ENCODE measurements around the gene STIMATE.

The STIMATE gene

GRCh38 chr3:52793702-52794611, 103.4 kb downstream of the STIMATE start:
- no peak overlapping the region for H3K4me2 ChIP-seq (ENCODE audit: low read length)
- H3K4me3 ChIP-seq (ENCODE audit: low read length), result no peak overlapping the region
- H3K9ac ChIP-seq (ENCODE audit: low read depth, low read length), result no peak overlapping the region
- H3K4me1 ChIP-seq (ENCODE audit: control insufficient read depth, insufficient read depth, low read length), result peaks cover 30% of the 10 kb centered on the region
- H3K36me3 ChIP-seq (ENCODE audit: insufficient read depth, low read length), result no peaks in the 10 kb centered on the region
- no peaks in the 10 kb centered on the region for H3K27me3 ChIP-seq (ENCODE audit: control insufficient read depth, insufficient read depth, low read length)
- no peaks in the 10 kb centered on the region for H3K9me3 ChIP-seq (replicated peaks; ENCODE audit: low read length)

GRCh38 chr3:52792961-52793695, 104.2 kb downstream of the STIMATE start:
- Histone ChIP-seq H3K4me1 (ENCODE audit: control insufficient read depth, insufficient read depth, low read length) (peaks cover 23% of the 10 kb centered on the region), H3K36me3 (ENCODE audit: insufficient read depth, low read length) (no peaks in the 10 kb centered on the region), H3K9ac (ENCODE audit: low read depth, low read length) (no peak overlapping the region), H3K4me3 (ENCODE audit: low read length) (no peak overlapping the region), H3K27me3 (ENCODE audit: control insufficient read depth, insufficient read depth, low read length) (peaks cover 1% of the 10 kb centered on the region), H3K9me3 (replicated peaks; ENCODE audit: low read length) (no peaks in the 10 kb centered on the region), H3K4me2 (ENCODE audit: low read length) (no peak overlapping the region)

- Histone ChIP-seq H3K4me3 (ENCODE audit: low read length) (no peak overlapping the region), H3K9ac (ENCODE audit: low read depth, low read length) (no peak overlapping the region), H3K4me1 (ENCODE audit: control insufficient read depth, insufficient read depth, low read length) (peaks cover 20% of the 10 kb centered on the region), H3K36me3 (ENCODE audit: insufficient read depth, low read length) (no peaks in the 10 kb centered on the region), H3K27me3 (ENCODE audit: control insufficient read depth, insufficient read depth, low read length) (peaks cover 9% of the 10 kb centered on the region), H3K4me2 (ENCODE audit: low read length) (no peak overlapping the region), H3K9me3 (replicated peaks; ENCODE audit: low read length) (no peaks in the 10 kb centered on the region)
Measured at GRCh38 chr3:52792413-52792812, 104.9 kb downstream of the STIMATE start.

GRCh38 chr3:52791928-52792327, 105.4 kb downstream of the STIMATE start:
- Histone ChIP-seq H3K4me1 (ENCODE audit: control insufficient read depth, insufficient read depth, low read length) (peaks cover 20% of the 10 kb centered on the region), H3K9me3 (replicated peaks; ENCODE audit: low read length) (no peaks in the 10 kb centered on the region), H3K9ac (ENCODE audit: low read depth, low read length) (no peak overlapping the region), H3K4me2 (ENCODE audit: low read length) (no peak overlapping the region), H3K27me3 (ENCODE audit: control insufficient read depth, insufficient read depth, low read length) (peaks cover 10% of the 10 kb centered on the region), H3K4me3 (ENCODE audit: low read length) (no peak overlapping the region), H3K36me3 (ENCODE audit: insufficient read depth, low read length) (no peaks in the 10 kb centered on the region)

- H3K9ac ChIP-seq (ENCODE audit: low read depth, low read length), result no peak overlapping the region
- peaks cover 20% of the 10 kb centered on the region for H3K4me1 ChIP-seq (ENCODE audit: control insufficient read depth, insufficient read depth, low read length)
- H3K4me3 ChIP-seq (ENCODE audit: low read length), result no peak overlapping the region
- no peak overlapping the region for H3K4me2 ChIP-seq (ENCODE audit: low read length)
- peaks cover 12% of the 10 kb centered on the region for H3K27me3 ChIP-seq (ENCODE audit: control insufficient read depth, insufficient read depth, low read length)
- H3K9me3 ChIP-seq (replicated peaks; ENCODE audit: low read length), result no peaks in the 10 kb centered on the region
- H3K36me3 ChIP-seq (ENCODE audit: insufficient read depth, low read length), result no peaks in the 10 kb centered on the region
Measured at GRCh38 chr3:52791366-52791765, 106.0 kb downstream of the STIMATE start.

- no peaks in the 10 kb centered on the region for H3K9me3 ChIP-seq (replicated peaks; ENCODE audit: low read length)
- H3K27me3 ChIP-seq (ENCODE audit: control insufficient read depth, insufficient read depth, low read length), result peaks cover 18% of the 10 kb centered on the region
- H3K4me2 ChIP-seq (ENCODE audit: low read length), result no peak overlapping the region
- no peaks in the 10 kb centered on the region for H3K36me3 ChIP-seq (ENCODE audit: insufficient read depth, low read length)
- H3K4me3 ChIP-seq (ENCODE audit: low read length), result no peak overlapping the region
- H3K9ac ChIP-seq (ENCODE audit: low read depth, low read length), result no peak overlapping the region
- peaks cover 20% of the 10 kb centered on the region for H3K4me1 ChIP-seq (ENCODE audit: control insufficient read depth, insufficient read depth, low read length)
Measured at GRCh38 chr3:52790741-52791140, 106.6 kb downstream of the STIMATE start.

GRCh38 chr3:52790337-52790736, 107.0 kb downstream of the STIMATE start:
- Histone ChIP-seq H3K9ac (ENCODE audit: low read depth, low read length) (no peak overlapping the region), H3K4me2 (ENCODE audit: low read length) (no peak overlapping the region), H3K9me3 (replicated peaks; ENCODE audit: low read length) (no peaks in the 10 kb centered on the region), H3K4me3 (ENCODE audit: low read length) (no peak overlapping the region), H3K4me1 (ENCODE audit: control insufficient read depth, insufficient read depth, low read length) (peaks cover 20% of the 10 kb centered on the region), H3K36me3 (ENCODE audit: insufficient read depth, low read length) (no peaks in the 10 kb centered on the region), H3K27me3 (ENCODE audit: control insufficient read depth, insufficient read depth, low read length) (peaks cover 19% of the 10 kb centered on the region)

- no peak overlapping the region for H3K4me2 ChIP-seq (ENCODE audit: low read length)
- H3K36me3 ChIP-seq (ENCODE audit: insufficient read depth, low read length), result no peaks in the 10 kb centered on the region
- H3K9ac ChIP-seq (ENCODE audit: low read depth, low read length), result no peak overlapping the region
Measured at GRCh38 chr3:52789746-52790040, 107.7 kb downstream of the STIMATE start.

GRCh38 chr3:52788890-52789745, 108.2 kb downstream of the STIMATE start:
- H3K36me3 ChIP-seq (ENCODE audit: insufficient read depth, low read length), result no peaks in the 10 kb centered on the region
- H3K9ac ChIP-seq (ENCODE audit: low read depth, low read length), result no peak overlapping the region
- no peak overlapping the region for H3K4me2 ChIP-seq (ENCODE audit: low read length)
- H3K27me3 ChIP-seq (ENCODE audit: control insufficient read depth, insufficient read depth, low read length), result peaks cover 22% of the 10 kb centered on the region
- H3K9me3 ChIP-seq (replicated peaks; ENCODE audit: low read length), result no peaks in the 10 kb centered on the region
- no peak overlapping the region for H3K4me3 ChIP-seq (ENCODE audit: low read length)
- H3K4me1 ChIP-seq (ENCODE audit: control insufficient read depth, insufficient read depth, low read length), result peaks cover 13% of the 10 kb centered on the region

More at GRCh38 chr3:52789746-52790040, 107.7 kb downstream of the STIMATE start:
- Histone ChIP-seq H3K9me3 (replicated peaks; ENCODE audit: low read length) (no peaks in the 10 kb centered on the region), H3K27me3 (ENCODE audit: control insufficient read depth, insufficient read depth, low read length) (peaks cover 22% of the 10 kb centered on the region), H3K4me1 (ENCODE audit: control insufficient read depth, insufficient read depth, low read length) (peaks cover 19% of the 10 kb centered on the region), H3K4me3 (ENCODE audit: low read length) (no peak overlapping the region)

- no peaks in the 10 kb centered on the region for H3K36me3 ChIP-seq (ENCODE audit: insufficient read depth, low read length)
- H3K27me3 ChIP-seq (ENCODE audit: control insufficient read depth, insufficient read depth, low read length), result peaks cover 29% of the 10 kb centered on the region
- no peak overlapping the region for H3K4me2 ChIP-seq (ENCODE audit: low read length)
- peaks cover 3% of the 10 kb centered on the region for H3K4me1 ChIP-seq (ENCODE audit: control insufficient read depth, insufficient read depth, low read length)
- no peak overlapping the region for H3K9ac ChIP-seq (ENCODE audit: low read depth, low read length)
- no peaks in the 10 kb centered on the region for H3K9me3 ChIP-seq (replicated peaks; ENCODE audit: low read length)
- no peak overlapping the region for H3K4me3 ChIP-seq (ENCODE audit: low read length)
Measured at GRCh38 chr3:52787672-52788625, 109.4 kb downstream of the STIMATE start.

All from skeletal muscle satellite cell (primary cell).